ENCODE results near the gene TLE5.

DNA sequence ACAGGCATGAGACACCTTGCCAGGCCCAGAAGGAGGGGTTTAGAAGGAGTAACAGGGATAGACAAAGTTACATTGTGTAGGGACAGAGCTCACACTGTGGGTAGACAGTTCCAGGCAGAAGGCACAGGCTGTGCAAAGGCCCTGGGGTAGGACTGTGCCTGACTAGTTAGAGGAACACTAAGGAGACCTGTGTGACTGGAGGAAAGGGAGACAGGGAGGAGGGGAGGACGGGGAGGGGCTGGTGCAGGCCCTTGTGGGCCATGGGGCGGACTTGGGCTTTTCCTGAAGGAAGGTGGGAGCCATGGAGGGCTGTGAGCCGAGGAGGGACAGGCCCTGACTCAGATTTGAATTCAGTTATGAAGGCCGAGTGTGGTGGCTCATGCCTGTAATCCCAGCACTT lies 17.3 kb upstream of the TLE5 start:
- TF ChIP-seq SIN3B (IDR thresholded peaks at IDR 0.05; ENCODE audit: low read depth) = no peak
- TF ChIP-seq TCF7L2 (IDR thresholded peaks at IDR 0.05; ENCODE audit: low read depth, low read length) = no peak
- TF ChIP-seq GABPA (tag; conservative IDR thresholded peaks at IDR 0.05; ENCODE audit: low read depth) = no peak
- TF ChIP-seq SRF (CRISPR knock-in tag; IDR thresholded peaks at IDR 0.05) = no peak
- no peak for TF ChIP-seq ZNF583 (CRISPR knock-in tag; IDR thresholded peaks at IDR 0.05)

Measured in K562 (cell line).